ENCODE results near the gene AK8.

AK8 gene

DNA sequence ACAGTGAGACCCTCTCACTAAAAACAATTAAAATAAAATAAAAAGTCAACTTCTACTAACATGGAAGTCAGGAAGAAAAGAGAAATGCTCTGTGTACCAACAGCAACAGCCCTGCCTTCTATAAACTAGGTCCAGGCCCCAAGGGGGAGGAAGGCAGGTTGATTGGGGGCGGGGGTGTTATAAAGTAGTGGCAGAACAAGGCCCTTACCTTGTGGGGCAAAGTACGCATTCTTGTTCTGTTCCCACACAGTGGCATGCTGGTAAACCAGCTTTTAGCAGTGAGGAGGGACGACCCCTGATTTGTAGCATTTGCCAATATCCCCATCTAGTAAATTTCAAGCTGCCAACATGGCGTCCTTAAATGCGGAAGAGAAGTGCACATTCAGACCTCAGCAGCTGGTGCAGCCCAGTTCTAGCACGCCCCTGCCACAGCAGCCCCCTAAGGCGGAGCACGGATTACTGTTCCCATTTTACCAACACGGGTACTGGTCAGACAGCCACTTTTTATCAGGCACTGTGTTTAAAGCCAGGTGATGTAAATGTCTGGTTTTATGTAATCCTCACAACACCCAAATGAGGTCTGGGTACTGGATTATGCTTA, 138.3 kb downstream of the AK8 start:
- H3K4me3 ChIP-seq (IDR thresholded peaks at IDR 0.05; ENCODE audit: insufficient read depth, low read depth, low read length) = no peak overlapping the region
- no peak overlapping the region for H2AFZ ChIP-seq (ENCODE audit: low read depth)
- TF ChIP-seq, protein P1, sequence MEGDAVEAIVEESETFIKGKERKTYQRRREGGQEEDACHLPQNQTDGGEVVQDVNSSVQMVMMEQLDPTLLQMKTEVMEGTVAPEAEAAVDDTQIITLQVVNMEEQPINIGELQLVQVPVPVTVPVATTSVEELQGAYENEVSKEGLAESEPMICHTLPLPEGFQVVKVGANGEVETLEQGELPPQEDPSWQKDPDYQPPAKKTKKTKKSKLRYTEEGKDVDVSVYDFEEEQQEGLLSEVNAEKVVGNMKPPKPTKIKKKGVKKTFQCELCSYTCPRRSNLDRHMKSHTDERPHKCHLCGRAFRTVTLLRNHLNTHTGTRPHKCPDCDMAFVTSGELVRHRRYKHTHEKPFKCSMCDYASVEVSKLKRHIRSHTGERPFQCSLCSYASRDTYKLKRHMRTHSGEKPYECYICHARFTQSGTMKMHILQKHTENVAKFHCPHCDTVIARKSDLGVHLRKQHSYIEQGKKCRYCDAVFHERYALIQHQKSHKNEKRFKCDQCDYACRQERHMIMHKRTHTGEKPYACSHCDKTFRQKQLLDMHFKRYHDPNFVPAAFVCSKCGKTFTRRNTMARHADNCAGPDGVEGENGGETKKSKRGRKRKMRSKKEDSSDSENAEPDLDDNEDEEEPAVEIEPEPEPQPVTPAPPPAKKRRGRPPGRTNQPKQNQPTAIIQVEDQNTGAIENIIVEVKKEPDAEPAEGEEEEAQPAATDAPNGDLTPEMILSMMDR (conservative IDR thresholded peaks at IDR 0.05; ENCODE audit: low read depth, low read length) = no peak
- H4K20me1 ChIP-seq (ENCODE audit: insufficient read depth) = no peaks in the 10 kb centered on the region
- H3K27ac ChIP-seq = no peak overlapping the region
- no peak overlapping the region for H3K9ac ChIP-seq
- H3K36me3 ChIP-seq (ENCODE audit: insufficient read depth) = no peaks in the 10 kb centered on the region
- H3K4me1 ChIP-seq (ENCODE audit: low read depth, poor library complexity, severe bottlenecking) = no peaks in the 10 kb centered on the region
- H3K27me3 ChIP-seq (ENCODE audit: insufficient read depth, low read depth) = peaks cover 21% of the 10 kb centered on the region
- H3K4me2 ChIP-seq = no peak overlapping the region
- no peaks in the 10 kb centered on the region for H3K79me2 ChIP-seq (ENCODE audit: insufficient read depth, low read depth)

DNA sequence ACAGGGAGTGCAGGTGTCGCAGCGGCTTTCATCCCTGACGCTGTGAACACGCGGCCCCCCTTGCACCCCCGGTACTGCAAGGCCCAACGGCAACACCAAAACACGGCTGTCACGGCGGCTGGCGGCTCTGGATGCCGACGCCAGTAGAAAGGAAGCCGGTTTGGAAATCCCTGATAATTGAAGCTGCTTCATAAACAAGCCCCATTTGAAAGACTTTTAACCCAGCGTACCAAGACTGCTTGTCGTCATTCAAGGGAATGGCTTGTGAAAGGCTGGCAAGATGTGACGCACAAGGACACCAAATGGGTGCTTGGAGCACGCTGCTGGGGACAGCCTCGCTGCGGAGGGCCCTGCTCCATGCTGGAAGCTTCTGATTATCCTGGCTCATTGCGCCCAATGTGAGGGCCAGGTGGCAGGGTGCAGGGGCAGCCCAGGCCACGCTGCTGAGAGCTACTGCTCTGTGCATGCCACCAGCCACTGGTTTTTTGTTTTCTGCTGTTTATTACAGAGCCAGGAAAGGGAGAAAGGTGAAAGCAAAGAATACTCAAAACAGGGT, 144.7 kb downstream of the AK8 start:
- no peak overlapping the region for H3K9ac ChIP-seq
- H3K4me3 ChIP-seq (IDR thresholded peaks at IDR 0.05; ENCODE audit: insufficient read depth, low read depth, low read length) = no peak overlapping the region
- TF ChIP-seq, protein P1 (conservative IDR thresholded peaks at IDR 0.05; ENCODE audit: low read depth, low read length) = no peak
- H3K27me3 ChIP-seq (ENCODE audit: insufficient read depth, low read depth) = peaks cover 30% of the 10 kb centered on the region
- no peaks in the 10 kb centered on the region for H3K4me1 ChIP-seq (ENCODE audit: low read depth, poor library complexity, severe bottlenecking)
- no peaks in the 10 kb centered on the region for H3K79me2 ChIP-seq (ENCODE audit: insufficient read depth, low read depth)
- H3K27ac ChIP-seq = no peak overlapping the region
- H3K4me2 ChIP-seq = no peak overlapping the region
- no peaks in the 10 kb centered on the region for H4K20me1 ChIP-seq (ENCODE audit: insufficient read depth)
- no peaks in the 10 kb centered on the region for H3K36me3 ChIP-seq (ENCODE audit: insufficient read depth)
- no peak overlapping the region for H2AFZ ChIP-seq (ENCODE audit: low read depth)

DNA sequence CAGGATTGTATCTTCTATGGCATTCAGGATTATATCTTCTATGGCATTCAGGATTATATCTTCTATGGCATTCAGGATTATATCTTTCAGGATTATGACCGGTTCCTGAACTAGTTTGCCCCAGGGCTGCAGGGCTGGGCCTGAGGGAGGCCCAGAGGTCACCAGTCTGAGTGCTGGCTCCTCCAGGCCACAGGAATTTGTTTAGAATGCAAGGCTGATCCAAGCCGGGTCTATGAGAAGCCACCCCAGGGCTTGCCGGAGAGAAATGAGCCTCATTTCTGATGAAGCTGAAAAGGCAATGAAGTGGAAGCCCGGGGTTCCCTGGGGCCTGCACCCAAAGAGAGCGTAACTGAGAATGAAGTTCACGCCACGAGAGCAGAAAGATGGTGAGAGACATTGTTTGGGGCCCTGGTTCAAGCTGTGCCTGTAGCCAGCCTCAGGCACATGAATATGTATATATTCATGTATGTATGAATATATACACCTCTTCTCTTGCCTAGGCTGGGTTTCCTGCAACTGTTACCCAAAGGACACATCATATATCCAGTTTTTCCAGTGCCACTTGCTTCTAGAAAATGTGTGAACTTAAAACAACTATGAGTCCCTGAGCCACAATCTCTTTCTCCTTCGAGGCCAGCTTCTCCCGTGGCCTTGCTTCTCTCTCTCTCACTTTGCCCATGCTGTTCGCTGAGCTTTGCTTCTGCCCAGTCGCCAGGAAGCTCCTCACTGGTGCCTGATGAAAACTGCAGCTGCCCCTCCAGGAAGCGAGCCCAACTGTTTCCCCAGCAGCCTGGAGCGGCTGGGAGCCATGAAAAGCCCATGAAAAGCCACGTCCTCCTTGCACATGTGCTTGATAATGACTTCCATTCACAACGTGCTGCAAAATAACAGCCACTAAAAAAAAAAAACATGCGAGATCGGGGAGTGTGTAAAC, 145.5 kb downstream of the AK8 start:
- no peak overlapping the region for H3K4me2 ChIP-seq
- H3K4me1 ChIP-seq (ENCODE audit: low read depth, poor library complexity, severe bottlenecking) = no peaks in the 10 kb centered on the region
- H3K27me3 ChIP-seq (ENCODE audit: insufficient read depth, low read depth) = peaks cover 31% of the 10 kb centered on the region
- H3K36me3 ChIP-seq (ENCODE audit: insufficient read depth) = no peaks in the 10 kb centered on the region
- H3K9ac ChIP-seq = no peak overlapping the region
- H3K79me2 ChIP-seq (ENCODE audit: insufficient read depth, low read depth) = no peaks in the 10 kb centered on the region
- no peak overlapping the region for H3K27ac ChIP-seq
- H3K4me3 ChIP-seq (IDR thresholded peaks at IDR 0.05; ENCODE audit: insufficient read depth, low read depth, low read length) = no peak overlapping the region
- no peaks in the 10 kb centered on the region for H4K20me1 ChIP-seq (ENCODE audit: insufficient read depth)
- no peak overlapping the region for H2AFZ ChIP-seq (ENCODE audit: low read depth)
- TF ChIP-seq, protein P1 (conservative IDR thresholded peaks at IDR 0.05; ENCODE audit: low read depth, low read length) = no peak

DNA sequence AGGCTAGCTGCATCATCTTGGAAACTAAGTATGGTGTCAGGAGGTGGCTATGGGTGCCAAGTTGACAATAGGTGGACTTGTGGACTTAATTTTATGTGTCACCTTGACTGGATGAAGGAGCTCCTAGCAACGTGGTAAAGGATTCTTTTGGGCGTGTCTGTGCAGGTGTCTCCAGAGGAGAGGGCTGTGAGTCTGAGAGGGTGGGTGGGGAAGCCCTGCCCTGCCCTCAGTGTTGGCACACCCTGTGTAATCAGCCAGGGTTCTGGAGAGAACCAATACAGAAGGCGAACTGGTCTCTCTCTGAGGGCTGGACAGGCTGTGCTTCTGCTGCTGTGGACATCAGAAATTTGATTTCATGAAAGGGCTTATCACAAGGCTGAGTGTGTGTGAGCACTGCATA, 146.9 kb downstream of the AK8 start:
- Histone ChIP-seq H3K27me3 (ENCODE audit: insufficient read depth, low read depth) (peaks cover 43% of the 10 kb centered on the region), H4K20me1 (ENCODE audit: insufficient read depth) (no peaks in the 10 kb centered on the region), H3K4me2 (no peak overlapping the region), H3K79me2 (ENCODE audit: insufficient read depth, low read depth) (no peaks in the 10 kb centered on the region), H3K27ac (no peak overlapping the region), H2AFZ (ENCODE audit: low read depth) (no peak overlapping the region), H3K4me3 (IDR thresholded peaks at IDR 0.05; ENCODE audit: insufficient read depth, low read depth, low read length) (no peak overlapping the region), H3K36me3 (ENCODE audit: insufficient read depth) (no peaks in the 10 kb centered on the region), H3K9ac (no peak overlapping the region), H3K4me1 (ENCODE audit: low read depth, poor library complexity, severe bottlenecking) (no peaks in the 10 kb centered on the region)
- TF ChIP-seq, protein P1 (conservative IDR thresholded peaks at IDR 0.05; ENCODE audit: low read depth, low read length) = no peak
